HS-5 (cell line): Measurements from ENCODE around the gene ANKH.

ENCODE experiments used
- DNase-seq: peaks from one replicate; pipeline ENCODE4 v3.0.0-alpha.2; 2012; ENCODE audit warnings: low read depth

Gene ANKH

DNA sequence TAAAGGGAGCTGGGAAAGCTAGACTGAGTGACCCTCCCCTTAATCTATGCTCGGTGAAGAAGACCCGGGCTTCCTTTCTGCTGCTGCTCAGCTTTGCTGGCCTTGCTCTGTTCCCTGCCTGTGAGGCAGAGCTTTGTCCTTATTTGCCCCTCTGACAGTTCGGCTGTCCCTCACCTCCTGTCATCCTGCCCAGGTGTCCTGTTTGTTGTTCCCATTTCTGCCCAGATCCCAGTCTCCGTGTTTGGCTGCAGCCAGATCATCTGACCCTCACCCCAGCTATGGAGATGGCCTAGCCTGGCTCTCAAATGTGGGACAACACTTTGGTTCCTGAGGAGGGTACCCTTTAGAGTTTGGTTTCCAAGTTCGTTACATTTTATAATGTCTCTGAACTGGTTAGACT is 186.8 kb downstream of the ANKH start:
- no peak for DNase-seq

DNA sequence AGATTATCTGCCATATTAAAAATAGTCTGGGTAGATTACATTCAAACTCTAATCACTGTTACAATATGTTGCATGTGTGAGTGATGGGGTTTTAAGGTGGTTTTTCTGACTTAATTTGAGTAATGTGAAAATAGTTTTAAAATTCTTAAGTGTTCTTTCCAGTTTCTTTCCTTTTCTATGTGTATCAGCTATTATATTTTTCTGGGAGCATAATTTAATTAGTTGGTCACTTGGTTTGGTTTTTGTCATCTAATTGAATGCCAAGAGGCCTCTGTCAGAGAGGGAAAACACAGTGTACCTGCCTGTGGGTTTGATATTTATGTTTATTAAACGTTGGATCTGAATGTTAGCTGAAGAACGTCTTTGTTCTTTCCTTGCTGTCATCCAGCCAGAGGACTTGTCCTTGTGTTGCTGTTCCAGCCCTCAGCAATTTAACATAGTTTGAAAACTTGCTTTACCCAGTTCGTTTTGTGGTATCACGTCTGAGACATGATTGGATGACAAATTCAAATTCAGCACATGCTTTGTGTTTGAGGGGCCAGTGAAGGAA is 187.6 kb downstream of the ANKH start:
- DNase-seq, result no peak

DNA sequence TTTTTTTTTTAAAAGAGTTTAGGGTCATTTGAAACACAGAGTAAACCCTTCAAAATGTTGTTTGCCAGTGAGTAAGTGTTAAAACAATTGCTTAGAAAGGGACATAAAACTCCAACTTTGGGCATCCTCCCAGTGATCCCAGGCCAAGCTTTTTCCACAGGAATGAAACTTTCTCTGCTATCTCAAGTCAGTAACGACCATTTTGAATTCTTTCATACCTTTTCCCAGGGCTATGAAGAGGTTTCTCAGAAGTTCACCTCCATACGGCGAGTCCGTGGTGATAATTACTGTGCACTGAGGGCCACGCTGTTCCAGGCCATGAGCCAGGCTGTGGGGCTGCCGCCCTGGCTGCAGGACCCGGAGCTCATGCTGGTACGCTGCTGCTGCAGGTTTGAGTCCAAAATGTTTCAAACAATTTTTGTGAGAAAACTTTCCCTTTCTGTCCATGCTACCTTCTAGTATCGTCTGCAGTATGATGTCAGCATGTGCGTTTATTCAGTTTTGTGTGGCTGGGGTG is 190.3 kb downstream of the ANKH start:
- no peak for DNase-seq

DNA sequence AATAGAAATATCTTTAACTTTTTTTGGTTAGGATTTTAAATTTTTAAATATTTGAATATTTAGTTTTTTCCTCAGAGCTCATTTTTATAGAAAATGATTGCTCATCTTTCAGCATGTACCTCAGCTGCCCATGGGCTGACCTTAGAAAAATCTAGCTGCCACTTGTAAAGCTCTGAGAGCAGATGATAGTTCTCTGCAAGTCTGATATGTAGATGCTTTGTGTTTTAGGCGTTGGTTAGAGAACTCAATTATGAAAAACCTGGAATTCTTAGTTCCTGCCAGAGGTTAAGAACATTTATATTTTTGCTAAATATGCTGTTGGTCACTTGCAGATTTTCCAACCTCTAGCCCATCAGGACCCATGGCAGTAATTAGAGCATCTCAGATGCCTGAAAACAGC is 192.0 kb downstream of the ANKH start:
- no peak for DNase-seq

DNA sequence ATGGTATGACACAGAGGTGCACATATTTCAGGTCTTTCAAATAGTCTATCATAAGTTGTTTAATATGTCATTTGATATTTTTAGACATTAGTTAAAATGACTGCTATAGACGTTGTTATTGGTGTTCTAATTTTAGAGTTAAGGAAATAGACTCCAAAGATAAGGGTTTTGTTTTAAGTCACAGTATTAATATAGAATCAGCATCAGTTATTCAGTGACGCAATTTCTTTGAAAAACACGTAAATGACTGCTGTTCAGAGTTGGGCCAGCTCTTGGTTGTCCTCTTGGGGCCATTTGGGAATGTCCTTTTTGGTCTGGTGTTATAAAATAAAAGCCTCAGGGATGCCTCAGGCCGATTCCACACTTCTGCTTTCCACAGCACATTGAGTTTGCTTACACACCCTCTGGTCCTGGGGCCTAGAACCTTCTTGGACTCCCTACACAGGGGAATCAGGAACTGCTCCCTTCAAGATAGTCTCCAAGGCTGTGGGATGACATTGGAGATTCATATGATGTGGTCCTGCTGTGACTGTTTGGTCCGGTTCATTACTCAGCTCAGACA is 192.7 kb downstream of the ANKH start:
- no peak for DNase-seq

DNA sequence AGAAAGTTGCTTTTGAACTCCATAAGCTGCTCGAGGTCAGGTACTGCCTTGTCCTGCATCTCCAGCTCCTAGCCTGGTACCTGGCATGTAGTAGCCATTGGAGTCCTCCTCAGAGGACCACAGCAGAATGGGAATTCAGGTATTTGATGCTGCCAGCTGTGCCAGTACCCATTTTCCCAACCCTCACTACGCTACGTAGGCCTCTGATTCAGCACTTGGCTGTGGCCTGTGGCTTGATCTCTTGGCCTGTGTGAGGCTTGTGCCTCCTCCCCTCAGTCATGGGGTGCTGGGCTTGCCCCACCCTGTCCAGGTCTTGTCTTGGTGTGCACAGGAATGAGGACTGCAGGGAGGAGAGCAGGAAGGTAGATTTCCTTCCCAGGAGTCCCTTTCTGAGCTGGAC is 195.3 kb downstream of the ANKH start:
- no peak for DNase-seq

DNA sequence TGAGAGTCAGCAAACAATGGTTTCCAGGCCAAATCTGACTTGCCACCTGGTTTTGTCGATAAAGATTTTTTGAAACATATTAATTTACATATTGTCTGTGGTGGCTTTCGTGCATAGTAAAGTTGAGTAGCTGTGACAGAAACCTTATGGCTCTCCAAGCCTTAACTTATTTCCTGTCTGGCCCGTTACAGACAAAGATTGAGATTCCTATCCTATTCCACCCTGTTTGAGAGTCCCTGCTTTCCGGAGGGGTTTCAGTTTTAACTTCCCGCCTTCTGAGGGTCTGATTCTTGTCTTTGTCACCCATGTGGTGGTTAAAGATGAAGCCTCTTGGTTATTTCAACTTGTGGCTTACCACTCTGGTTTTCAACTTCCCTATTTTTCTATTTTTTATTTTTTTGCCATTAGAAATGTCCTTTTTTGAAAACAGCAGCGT is 195.7 kb downstream of the ANKH start:
- no peak for DNase-seq

DNA sequence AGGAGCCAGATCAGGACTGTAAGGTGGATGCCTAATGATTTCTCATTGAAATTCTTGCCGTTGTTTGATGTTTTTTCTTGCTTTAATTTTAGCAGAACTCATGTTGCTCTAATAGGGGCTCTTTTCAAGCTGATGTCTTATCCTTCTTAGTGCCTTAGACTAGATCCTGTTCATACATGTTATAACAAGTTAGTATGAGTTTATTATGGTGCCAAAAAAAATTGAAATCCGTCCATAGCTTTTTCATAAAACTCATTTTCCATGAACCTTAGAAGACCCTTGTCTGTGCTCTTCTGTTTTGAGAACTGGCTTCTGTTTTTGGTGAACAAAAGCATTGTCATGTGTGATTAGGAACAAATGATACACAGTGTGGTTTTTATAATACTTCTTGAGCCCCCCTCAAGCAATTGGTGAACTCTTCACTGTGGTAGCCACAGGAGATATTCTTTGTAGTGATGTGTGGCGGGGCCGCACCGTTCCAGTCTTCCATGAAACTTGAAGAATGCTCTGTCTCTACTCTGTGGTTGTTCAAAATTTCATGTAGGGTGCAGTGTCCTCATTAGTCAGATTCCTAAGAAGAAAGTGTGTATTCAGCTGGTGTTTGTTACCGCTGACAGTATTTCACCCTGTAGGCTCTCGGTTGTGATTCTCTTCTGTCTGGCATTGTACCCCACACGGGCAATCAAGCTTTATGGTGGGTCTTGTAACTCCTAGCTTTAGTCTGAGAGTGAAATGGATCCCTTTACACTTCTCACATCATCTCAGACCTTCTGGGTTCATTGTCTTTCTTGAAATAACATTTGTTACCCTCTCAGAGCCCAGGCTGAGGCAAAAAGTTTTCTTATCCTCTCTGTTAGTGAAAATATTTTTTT is 196.4 kb downstream of the ANKH start:
- no peak for DNase-seq

DNA sequence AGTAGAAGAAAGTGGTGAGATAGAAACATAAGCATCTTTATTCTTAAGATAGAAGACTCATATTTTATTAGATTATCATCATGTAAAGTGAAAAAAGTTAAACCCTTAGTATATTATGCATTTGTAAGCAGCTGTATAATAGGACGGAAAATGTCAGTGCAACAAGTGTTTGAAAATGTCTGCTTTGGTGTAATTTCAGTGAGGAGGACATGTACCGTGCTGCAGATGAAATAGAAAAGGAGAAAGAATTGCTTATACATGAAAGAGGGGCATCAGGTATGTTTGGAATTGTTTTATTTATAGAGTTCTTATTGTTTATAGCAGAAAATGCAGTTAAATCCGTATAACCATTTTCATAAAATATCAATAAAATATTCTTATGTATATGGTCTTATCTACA is 198.1 kb downstream of the ANKH start:
- no peak for DNase-seq

DNA sequence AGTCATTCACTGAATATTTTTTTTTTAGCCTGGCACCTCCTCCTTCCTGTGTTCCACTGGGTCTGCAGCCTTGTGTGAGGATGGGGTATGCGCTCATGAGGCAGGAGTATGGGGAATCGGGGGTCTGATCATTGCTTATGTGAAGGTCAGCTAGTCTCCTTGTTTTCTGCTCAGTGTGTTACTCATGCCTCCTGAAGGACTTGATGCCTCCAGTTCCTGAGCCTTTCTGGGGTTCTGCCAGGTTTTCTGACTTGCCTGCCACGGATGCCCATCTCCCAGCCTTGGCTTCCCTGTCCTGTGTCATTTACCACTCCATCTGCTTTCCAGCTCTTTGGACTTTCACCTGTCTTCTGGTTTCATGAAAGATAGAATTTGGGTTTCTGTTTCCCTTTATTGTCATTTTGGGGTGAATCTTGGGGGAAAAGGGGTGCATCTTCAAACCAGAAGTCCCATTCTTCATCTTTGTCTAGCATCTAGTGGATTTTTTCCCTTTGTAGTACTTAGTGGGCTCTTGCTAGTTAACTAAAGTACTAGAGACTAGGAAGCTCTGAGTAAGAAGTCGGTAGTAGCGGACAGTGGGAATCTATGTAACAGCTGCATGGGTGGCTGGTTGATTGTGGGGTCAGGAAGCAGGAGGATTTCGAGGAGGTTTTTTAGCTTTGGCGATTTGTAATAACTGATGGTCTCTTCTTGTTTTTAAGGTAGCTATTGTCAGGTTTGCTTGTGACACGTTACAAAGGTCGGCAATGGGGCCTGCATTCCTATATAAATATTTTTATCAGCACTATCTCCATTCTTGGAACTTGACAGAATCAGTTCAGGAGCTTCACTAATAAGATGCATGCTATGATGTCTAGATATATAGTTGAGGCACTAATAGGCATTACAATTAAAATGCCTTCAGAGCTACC is 198.8 kb downstream of the ANKH start:
- DNase-seq, result no peak

DNA sequence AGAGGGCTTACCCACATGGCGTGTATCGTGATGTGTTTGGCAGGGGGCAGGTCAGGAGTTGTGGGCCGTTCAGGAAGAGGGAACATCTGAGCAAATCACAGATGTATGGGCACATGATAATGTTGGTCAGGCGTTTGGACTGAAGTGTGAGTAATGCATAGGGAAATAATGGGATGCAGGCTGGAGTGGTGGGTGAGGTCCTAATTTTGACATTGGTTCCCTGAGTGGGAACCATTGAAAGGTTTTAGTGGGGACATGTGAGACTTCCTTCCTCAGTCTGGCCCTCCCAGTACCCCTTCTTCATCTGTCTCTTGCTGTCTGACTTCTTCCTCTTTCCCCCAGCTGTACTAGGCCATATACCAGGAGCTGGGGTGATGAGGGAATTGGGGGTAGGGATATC is 199.5 kb downstream of the ANKH start:
- DNase-seq, result no peak

DNA sequence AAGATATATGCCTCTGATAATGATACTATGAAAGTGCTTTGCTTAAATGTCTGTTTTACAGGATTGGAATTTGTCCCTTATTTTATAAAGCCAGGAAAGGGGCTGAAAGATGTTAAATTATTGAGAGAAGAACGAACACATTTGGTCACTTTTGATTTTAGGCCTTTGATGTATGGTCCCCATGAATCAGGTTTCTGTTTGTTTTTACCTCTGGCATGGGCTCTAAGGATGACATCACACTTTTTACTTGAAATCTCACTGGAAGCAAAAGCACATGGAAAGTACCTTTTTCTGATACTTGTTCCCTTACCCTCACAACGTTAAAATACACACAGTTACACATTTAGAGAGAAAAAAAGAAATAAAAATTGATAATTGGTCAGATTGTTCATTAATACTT is 200.2 kb downstream of the ANKH start:
- DNase-seq, result no peak

DNA sequence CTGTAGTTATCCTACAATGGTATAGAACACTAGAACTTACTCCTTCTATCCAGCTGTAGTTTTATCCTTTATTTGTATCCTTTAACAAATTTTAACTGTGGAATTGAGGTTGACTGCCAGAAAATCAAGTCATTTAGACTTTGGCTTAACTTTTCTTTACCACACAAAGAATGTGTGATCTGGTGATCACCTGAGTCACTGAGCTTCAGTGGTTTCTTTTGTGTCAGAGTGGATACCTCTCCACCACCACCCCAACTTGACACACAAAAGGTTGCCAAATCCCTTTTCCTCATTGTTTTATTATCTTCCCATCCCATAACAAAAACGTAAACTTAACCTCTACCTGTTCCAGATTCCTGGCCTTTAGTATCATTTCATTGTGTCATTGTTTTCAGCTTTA is 201.6 kb downstream of the ANKH start:
- DNase-seq, result no peak

DNA sequence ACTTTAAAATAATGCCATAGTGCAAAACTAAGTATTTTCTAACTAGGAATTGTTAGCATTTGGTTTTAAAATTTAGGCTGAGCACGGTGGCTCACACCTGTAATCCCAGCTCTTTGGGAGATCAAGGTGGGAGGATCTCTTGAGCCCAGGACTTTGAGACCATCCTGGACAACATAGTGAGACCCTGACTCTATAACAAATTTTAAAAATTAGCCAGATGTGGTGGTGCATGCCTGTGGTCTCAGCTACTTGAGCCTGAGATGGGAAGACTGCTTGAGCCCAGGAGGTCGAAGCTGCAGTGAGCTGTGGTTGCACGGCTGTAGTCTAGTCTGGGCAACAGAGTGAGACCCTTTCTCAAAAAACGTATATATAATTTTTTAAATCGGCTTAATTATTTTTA is 202.2 kb downstream of the ANKH start:
- no peak for DNase-seq

DNA sequence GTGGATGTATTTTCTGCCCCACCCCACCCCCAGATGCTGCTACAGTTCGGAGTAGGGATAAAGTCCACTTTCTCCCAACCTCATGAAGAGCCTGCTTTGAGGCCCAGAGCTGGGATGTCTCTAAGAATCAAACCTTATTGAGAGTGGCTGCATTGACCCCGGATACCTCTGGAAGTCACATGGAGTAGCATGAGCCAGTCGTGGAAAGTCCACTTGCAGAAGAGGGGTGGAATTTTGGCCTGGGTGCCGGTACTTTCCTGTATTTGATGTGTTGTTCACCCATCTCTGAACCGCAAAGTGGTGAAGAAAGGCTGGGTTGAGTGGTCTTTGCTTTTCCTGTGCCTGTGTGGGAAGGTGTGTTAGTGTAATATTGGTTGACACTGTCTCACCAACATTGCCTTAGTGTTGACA is 203.4 kb downstream of the ANKH start:
- no peak for DNase-seq

DNA sequence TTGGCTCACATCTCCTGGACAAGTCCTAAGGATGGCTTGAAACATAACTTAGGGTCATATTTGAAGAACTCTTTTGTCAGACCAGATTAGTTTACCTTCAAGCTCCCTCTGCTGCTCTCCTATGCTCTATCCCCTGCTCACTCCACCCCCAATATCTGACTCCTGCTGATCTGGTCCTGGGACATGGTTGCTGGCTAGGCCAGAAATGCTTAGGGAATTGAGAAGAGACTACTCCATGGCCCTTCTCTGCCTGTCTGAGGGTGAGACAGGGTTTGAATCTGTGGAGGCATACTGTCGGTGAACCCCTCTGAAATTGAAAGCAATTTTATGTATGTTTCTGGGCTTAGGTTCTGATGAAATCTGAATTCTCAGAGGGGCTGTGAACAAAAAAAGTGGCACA is 203.8 kb downstream of the ANKH start:
- DNase-seq, result no peak

DNA sequence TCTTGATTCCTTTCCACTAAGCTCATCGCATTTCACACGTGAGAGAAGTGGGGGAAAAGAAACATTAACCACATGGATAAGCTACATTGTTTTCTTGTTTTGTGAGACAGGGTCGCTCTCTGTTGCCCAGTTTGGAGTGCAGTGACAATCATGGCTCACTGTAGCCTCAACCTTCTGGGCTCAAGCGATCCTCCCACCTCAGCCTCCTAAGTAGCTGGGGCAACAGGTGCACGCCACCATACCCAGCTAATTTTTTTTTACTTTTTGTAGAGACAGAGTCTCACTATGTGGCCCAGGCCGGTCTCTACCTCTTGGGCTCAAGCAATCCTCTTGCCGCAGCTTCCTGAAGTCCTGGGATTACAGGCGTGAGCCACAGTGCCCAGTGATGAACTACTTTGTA is 204.3 kb downstream of the ANKH start:
- no peak for DNase-seq

DNA sequence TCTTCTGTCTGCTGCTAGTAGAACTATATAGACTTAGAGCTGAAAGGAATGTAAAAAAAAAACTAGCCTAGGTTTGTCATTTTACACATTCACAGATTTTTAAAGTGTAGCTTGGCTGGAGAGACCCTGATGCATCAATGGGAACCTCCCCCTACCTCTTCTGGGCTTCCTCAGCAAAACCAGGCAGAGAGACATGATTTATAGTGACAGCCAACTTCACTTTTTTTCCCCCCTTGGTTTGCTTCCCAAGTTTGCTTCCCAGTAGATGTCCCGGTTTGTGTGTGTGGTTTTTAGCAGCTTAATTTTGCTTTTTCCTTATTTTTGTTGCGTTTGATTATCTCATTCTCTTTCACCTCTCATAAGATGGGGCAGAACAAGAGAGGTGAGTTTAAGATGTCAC is 205.2 kb downstream of the ANKH start:
- no peak for DNase-seq

DNA sequence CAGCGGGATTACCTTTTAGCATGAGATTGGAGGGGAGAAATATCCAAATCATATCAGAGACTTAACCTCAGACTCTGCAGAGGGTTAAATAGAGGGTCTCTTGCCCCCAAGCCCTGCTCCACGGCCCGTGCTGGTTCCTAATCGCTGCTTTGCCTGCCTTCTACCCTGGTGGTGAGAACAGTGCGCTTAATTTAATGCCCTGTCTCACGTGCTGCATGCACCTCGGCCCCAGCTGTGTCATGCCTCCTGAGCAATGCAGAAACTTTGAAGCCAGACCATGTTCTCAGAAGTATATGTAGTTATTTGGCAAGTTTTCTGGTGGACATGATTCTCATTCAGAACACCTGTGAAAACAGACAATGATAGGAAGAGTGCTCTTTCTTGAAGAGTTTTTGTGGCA is 205.6 kb downstream of the ANKH start:
- no peak for DNase-seq

DNA sequence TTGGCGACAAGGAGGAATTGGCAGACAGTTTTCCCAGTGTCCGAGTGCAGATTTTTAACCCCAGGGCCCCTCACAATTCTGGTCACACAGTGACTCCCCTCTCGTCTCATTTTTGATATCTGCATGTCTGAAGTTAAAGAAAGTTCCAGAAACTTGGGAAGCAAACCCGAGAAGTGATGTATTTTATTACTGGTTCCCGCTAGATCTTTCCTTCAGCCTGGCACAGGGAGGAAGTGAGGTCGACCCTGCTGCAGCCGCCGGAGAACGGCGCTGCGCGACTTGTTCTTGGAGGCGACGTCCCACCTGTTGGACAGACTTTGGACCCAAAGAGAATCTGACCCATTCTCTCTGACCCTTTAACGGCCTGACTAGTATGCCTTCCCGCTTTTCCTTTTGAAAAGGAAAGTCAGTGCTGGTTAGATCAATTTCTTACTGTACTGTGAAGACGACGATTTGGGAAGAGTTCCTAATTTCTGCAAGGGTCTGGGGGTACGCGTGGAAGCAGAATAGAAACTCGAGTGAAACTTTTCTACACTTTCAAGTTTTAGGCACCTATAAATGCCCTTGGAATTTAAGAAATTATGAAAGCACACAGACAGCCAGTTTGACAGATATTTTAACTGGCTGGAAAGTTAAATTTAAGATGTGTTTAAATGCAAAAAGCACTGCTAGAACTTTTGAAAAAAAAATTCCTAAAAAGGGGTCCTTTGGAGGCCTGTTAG is 206.3 kb downstream of the ANKH start:
- DNase-seq, result no peak

DNA sequence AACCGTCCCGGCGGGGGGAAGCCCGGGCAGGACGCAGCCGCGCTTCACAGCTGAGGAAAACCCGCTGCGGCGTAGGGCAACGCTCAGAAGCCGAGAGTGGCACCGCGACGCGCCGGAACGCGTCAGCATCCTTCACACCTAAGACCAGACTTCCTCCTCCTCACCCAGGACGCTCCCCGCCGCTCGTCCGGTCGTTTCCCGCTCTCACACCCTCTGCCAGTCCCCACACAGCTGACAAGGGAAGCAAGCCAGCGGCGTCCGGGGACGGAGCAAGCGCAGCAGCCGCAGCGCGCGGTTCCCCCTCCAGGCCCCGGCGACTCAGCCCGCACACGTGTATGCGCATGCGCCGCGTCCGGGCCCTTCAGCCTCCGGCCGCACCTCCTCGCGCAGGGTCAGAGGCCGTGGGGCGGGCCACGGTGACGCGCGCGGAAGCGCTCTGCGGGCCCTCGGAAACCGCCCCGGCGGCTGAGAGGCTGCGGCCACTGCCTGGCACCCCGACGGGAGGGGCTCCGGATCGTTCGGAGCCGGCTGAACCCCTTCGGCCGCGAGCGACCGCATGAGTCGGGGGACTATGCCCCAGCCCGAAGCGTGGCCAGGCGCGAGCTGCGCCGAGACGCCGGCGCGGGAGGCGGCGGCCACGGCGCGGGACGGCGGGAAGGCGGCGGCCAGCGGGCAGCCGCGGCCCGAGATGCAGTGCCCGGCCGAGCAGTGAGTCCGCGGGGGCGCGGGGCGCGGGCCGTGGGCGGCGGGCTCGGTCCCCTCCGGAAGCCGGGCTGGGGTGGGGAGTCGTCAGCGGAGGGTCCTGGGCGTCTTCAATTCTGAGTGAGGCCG is 207.1 kb downstream of the ANKH start, which contains the start of gene OTULIN:
Gene OTULIN, plus strand, starts transcription at position 449 of the 831 bp plus-strand sequence. Its CDS starts 108 bp downstream, at position 557.
- peak; percentile 89 for DNase-seq
